Colonic mucosa (tissue), 4 donors: ENCODE data around the gene CAV2. TPM values are rescaled to one million over a fixed set of nuclear protein-coding genes. Genes with fewer than 3 reads are reported as not detected.

Experiments used
- DNase-seq: peaks from one replicate; pipeline ENCODE4 v3.0.0-alpha.2; 2020
- H3K27ac ChIP-seq: fragments of 200-600 bp; one replicate; pipeline ENCODE4 v1.8.0; 2021
- H3K27me3 ChIP-seq: fragments of 200-600 bp; one replicate; pipeline ENCODE4 v1.8.0; 2021
- H3K36me3 ChIP-seq: fragments of 200-600 bp; one replicate; pipeline ENCODE4 v1.8.0; 2021
- H3K4me1 ChIP-seq: fragments of 200-600 bp; one replicate; pipeline ENCODE4 v1.8.0; 2021; ENCODE audit warnings: mild to moderate bottlenecking
- H3K4me3 ChIP-seq: fragments of 200-600 bp; one replicate; pipeline ENCODE4 v1.8.0; 2021
- H3K9ac ChIP-seq, 2 donors: one replicate each; pipeline ENCODE4 v1.7.0; 2013; ENCODE audit warnings: control low read depth in 2 of 2, low read depth in 2 of 2, low read length in 2 of 2
- H3K9me3 ChIP-seq: fragments of 200-600 bp; one replicate; pipeline ENCODE4 v1.8.0; 2021
- CTCF ChIP-seq: fragments of 200-600 bp; IDR thresholded peaks from one replicate; pipeline ENCODE4 v1.8.0; 2022; ENCODE audit warnings: antibody characterized with exemption, mild to moderate bottlenecking
- intact Hi-C: fragments of 100-400 bp; cut with DNase I; formaldehyde crosslinking; loops from one replicate; pipeline ENCODE4 v1.14.1; 2022
- total RNA-seq, 2 donors: library from RNA; stranded (reverse); fragmentation: NEBNext Ultra II Directional in 1 of 2; extraction: Animal tissue kit (Norgen Biotek cat#: 25700) in 1 of 2; gene quantifications; one replicate each; pipeline ENCODE4 v1.2.1, GENCODE V29; 2021
- donor health status: healthy.
- donor health status: DM: no; HTN: no; CAD: no.
- donor health status: DM: no; HTN: no; CAD: no.

CAV2 gene
- total RNA-seq, 2 donors from 2014 or later = 4.2 to 22.0 TPM

GRCh38 chr7:116535416-116535815, 35.9 kb downstream of the CAV2 start:
- Histone ChIP-seq H3K4me3 (no peak overlapping the region), H3K27ac (no peak overlapping the region), H3K27me3 (no peaks in the 10 kb centered on the region), H3K4me1 (no peaks in the 10 kb centered on the region), H3K9ac (no peak overlapping the region), H3K36me3 (no peaks in the 10 kb centered on the region), H3K9me3 (no peaks in the 10 kb centered on the region)
- intact Hi-C loops = no loop called here
- DNase-seq = no peak
- TF ChIP-seq CTCF = no peak

DNA sequence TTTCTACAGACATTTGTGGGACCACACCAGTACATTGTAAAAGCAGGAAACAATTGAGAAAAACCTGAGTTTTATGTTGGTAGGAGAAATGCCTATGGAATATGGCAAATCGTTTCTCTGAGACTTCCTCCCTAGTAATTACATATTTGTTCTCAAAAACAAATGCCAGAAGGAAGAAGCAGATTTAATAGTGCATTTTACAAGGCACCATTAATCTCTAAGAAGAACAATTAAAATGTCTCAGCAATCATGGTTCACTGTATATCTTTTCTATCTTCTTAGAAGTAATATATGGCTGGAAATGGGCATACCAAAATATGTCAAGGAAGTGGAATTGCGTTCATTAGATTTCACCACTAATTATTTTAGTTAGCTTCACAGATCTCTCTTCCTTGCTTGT, 38.6 kb downstream of the CAV2 start:
- no peak overlapping the region for H3K9ac ChIP-seq
- H3K27ac ChIP-seq = no peak overlapping the region
- no peaks in the 10 kb centered on the region for H3K36me3 ChIP-seq
- H3K9me3 ChIP-seq = no peaks in the 10 kb centered on the region
- intact Hi-C loops = no loop called here
- no peak for TF ChIP-seq CTCF
- no peaks in the 10 kb centered on the region for H3K4me1 ChIP-seq
- DNase-seq = no peak
- H3K27me3 ChIP-seq = no peaks in the 10 kb centered on the region
- H3K4me3 ChIP-seq = no peak overlapping the region

- DNase-seq = no peak
- Histone ChIP-seq H3K9me3 (no peaks in the 10 kb centered on the region), H3K4me1 (no peaks in the 10 kb centered on the region), H3K9ac (no peak overlapping the region), H3K4me3 (no peak overlapping the region), H3K36me3 (no peaks in the 10 kb centered on the region), H3K27ac (no peak overlapping the region), H3K27me3 (no peaks in the 10 kb centered on the region)
- no peak for TF ChIP-seq CTCF
- intact Hi-C loops = no loop called here
Observed at GRCh38 chr7:116539879-116540278, 40.3 kb downstream of the CAV2 start.

- no peak for TF ChIP-seq CTCF
- H3K27me3 ChIP-seq = no peaks in the 10 kb centered on the region
- H3K9me3 ChIP-seq = no peaks in the 10 kb centered on the region
- H3K4me1 ChIP-seq = no peaks in the 10 kb centered on the region
- H3K27ac ChIP-seq = no peak overlapping the region
- H3K4me3 ChIP-seq = no peak overlapping the region
- no peak overlapping the region for H3K9ac ChIP-seq
- intact Hi-C loops = no loop called here
- H3K36me3 ChIP-seq = no peaks in the 10 kb centered on the region
- no peak for DNase-seq
Observed at GRCh38 chr7:116540743-116541142, 41.2 kb downstream of the CAV2 start.

DNA sequence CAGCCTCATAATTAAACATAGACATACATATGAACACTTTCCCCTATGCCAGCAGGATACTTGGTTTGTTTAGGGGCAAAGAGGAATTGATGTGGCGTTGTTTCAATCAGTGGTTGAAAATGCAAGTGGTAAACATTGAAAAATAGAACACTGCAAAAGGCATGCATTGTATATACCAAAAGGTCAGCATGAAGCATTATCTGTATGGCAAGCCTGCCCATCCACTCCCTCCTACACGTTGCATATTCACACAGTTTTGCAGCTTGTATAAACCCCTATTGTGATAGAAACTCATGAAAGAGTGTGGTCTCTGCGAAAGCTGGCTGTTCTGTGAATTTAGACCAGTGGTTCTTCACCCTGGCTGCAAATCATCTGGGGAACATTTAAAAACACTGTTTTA, 42.4 kb downstream of the CAV2 start:
- TF ChIP-seq CTCF = no peak
- no peak overlapping the region for H3K4me3 ChIP-seq
- no peaks in the 10 kb centered on the region for H3K36me3 ChIP-seq
- no peaks in the 10 kb centered on the region for H3K27me3 ChIP-seq
- H3K4me1 ChIP-seq = no peaks in the 10 kb centered on the region
- no peak overlapping the region for H3K27ac ChIP-seq
- H3K9ac ChIP-seq = no peak overlapping the region
- intact Hi-C loops = no loop called here
- H3K9me3 ChIP-seq = no peaks in the 10 kb centered on the region
- no peak for DNase-seq

DNA sequence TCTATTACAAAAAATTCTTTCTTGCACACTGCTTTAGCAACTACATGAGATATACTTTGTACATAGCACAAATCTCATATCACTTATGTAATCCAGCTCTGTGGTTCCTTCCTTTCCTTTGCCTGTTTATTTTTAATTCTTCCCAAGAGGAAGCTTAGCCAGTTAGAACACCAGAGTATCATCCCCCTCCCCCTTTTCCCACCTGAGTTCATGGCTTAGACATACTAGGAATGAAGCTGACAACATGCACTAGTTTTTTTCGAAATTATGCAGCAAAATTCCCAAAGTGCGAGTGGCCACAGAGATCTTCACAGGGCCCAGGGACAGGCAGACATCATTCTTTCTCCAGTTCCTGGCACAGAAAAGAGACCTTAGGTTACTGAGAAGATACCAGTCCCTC, 43.1 kb downstream of the CAV2 start:
- no peak for DNase-seq
- TF ChIP-seq CTCF = no peak
- H3K9me3 ChIP-seq = no peaks in the 10 kb centered on the region
- H3K4me3 ChIP-seq = no peak overlapping the region
- intact Hi-C loops = no loop called here
- H3K9ac ChIP-seq = no peak overlapping the region
- no peak overlapping the region for H3K27ac ChIP-seq
- no peaks in the 10 kb centered on the region for H3K4me1 ChIP-seq
- no peaks in the 10 kb centered on the region for H3K36me3 ChIP-seq
- H3K27me3 ChIP-seq = no peaks in the 10 kb centered on the region
